ENCODE data around the gene NTRK3. TPM values are rescaled to one million over a fixed set of nuclear protein-coding genes. Genes with fewer than 3 reads are reported as not detected.
"Not testable (repeated sequence)": the region's sequence is repeated elsewhere in the genome, so short reads cannot be mapped to it uniquely, and the experiment has no call there.

Gene NTRK3
- total RNA-seq, 1 donor from 2014 or later = under 0.01 TPM

DNA sequence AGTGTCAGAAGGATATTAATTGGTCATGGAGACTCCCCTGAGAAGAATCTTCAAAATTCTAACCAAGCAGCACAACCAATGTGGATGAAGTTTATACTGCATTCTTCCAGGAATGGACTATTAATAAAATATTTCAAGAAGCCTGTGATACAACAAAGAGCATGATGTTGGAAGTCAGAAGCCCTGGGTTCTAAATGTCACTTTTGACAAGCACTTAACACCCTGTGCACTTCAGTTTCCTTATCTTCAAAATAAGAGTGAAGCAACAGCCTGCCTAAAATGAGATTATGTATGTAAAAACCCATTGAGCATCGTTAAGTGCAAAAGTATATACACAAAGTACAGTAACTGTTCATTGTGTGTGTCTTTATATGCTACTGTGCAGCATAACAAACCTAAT is 369.4 kb downstream of the NTRK3 start:
- no peak for DNase-seq (ENCODE audit: low read depth)

DNA sequence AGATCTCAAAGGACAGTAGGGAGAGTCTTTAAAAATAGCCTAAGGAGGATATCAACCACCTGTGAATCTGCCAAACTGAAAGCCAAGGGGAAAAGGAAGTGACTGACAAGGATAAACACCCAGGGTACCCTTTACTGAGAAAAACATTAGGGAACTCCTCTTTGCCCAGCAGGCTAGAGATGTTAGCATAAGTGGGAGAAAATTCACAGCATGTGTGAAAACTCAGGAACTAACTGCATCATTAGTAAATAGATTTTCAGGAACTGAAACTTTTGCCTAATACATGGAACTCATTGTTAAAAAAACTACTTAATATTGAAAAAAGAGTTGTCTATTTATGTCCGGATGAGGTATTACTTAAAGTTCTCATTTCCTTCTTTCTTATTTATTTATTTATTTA is 375.5 kb downstream of the NTRK3 start:
- no peak for DNase-seq (ENCODE audit: low read depth)

DNA sequence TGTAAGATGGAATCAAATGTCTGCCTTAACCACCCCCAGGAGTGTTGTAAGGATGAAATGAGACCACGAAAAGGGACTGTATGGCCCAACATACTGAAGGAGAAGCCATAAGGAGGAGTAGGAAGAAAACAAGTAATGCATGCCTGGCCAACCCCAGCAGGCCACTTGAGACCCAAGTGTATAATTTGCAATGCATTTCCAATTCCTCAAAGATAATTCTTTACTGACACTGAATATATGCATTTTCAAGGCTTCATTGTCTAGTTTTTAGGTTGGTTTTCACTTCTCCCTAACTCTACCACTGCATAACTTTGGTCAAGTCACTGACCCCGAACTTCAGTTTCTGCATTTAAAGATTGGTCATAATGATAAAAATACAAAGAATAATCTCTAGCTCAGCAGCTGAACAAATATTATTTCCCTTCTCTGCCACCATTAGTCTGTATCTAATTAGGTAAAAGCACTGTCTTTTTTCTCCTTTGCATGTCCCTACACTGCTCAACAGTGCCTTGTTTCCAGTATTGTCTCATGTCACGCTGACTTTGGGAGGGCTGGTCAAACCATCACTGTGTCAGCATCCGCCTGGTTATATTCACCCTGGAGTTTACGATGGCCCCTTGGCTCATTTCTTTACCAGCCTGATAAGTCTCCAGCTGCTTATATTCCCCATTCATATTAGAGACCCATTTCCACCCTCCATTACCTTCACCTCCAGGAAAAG is 378.6 kb downstream of the NTRK3 start:
- DNase-seq (ENCODE audit: low read depth) = no peak

DNA sequence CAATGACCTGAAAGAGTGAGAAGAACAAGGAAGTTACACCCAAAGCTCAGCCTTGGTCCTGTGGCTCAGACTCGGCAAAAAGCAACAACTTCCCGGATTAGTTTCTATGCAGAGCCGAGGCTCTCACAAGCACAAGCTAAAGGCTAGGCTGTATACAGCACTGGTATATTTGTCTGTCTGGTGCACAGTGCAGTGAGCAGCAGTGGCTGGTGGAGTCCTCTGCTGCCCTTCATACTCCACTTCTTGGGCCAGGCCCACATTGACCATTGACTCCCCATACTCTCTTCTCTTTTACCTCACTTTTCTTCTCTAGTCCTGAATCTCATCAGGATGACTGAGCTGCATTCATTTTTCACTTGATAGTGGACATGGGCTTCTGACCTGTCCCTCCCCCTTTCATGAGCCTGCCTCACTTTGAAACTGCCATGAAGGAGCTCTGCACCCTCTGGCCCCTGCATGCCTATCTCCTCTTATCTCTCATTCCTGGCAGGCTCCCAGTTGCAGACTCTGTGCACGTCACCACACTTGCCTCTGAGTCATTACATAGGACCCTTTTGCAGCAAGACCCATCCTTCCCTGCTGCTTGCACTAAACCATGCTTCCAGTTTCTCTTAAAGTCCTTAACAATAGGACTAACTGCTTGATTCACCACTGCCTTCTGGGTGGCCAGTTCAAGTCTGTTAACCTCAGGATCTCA is 379.3 kb downstream of the NTRK3 start:
- DNase-seq (ENCODE audit: low read depth) = no peak

DNA sequence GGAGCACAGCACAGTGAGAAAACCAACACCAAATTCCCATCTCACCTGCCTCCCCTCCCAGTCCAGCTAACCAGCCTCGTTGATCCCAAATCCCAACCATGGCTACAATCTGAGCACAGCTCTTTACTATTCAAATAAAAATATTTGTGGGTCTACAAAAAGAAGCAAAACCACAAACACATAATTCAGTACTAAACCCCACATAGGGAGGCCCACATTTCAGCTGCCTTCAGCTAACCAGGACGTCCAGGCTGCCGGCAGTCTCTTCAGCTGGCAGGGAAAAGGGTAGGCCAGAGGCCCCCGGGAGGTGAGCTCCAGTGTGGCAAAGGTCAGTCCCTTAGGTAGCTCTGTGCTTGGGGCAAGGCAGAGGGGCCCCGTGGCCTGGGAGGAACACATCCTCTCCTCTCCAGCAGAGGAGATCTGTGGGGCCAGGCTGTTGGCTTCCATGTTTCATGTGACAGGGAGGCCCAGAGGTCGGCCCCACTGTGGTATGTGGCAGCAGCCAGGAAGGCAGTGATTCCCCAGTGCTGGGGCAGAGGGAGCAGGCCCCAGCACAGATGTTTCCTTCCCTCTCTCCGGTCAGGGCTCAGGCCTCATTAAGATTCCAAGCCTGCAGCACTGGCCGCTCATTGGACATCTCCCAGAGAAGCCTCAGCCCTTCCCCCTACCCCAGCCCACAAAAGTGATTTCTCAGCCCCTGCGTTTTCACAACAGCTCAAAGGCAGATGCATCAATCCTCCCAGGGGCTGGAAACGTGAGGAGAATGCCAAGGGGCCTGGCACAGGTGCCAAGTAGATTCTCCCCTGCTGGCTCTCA is 381.4 kb downstream of the NTRK3 start:
- DNase-seq (ENCODE audit: low read depth) = peak; percentile 8

DNA sequence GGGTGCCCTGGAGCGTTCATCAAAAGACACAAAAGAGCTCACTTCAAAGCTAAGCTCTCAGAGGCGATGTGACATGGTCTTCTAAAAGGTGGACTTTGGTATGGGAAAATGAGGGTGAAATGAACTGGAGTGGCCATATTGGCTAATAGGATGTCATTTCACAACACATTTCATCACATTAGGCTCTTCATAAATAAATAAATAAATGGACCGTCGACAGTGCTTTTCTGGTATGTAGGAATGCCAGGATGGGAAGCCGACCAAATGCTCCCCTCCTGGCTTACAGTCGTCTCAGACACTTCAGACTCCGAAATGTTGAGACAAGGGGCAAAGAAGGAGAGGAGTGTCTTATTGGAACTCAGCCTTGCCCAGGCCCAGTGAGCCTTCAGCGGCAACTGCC is 383.0 kb downstream of the NTRK3 start:
- DNase-seq (ENCODE audit: low read depth) = no peak

DNA sequence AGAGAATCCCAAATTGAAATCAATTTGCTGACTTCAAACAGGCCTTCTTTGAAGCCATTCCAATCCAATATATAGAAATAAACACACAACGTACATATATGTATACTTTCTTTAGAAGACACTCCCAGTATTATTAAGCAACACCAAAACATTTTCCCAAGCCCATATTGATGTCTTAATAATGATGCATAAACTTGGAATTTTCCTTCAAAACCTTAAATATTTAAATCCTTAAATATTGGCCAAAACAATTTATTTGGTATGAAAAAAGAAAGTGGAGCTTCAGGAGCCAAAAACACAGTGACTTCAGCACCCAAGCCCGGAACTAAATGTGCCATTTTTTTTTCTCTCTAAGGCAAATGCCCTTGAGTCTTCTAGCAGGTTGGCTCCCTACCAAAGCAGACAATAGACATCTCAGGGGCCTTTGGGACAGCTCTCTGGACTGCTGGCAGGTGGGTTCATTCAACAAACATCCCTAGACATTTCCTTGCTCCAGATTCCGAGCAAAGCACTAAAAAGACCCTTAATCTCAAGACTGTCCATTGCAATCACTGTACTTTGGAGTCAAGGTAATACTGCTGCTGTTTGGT is 384.7 kb downstream of the NTRK3 start:
- no peak for DNase-seq (ENCODE audit: low read depth)

DNA sequence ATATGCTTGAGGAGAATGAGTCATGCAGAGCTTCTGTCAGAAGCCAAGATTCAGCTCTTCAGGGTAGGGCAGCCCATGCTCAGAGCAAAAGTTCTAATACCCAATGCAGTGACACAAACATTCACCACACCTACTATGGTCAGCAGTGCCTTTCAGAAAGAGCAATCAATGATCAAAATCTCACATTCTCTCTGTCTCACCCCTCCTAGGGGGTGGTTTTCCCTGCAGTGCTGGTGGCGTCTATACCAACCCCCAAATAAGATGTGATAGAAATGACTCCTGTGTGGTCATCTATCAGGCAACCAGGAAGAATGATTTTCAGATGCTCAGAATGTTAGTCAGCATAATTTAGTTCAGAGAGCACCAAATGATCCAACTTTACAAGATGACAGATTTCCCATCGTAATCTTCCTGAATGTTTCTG is 385.3 kb downstream of the NTRK3 start:
- DNase-seq (ENCODE audit: low read depth) = no peak

DNA sequence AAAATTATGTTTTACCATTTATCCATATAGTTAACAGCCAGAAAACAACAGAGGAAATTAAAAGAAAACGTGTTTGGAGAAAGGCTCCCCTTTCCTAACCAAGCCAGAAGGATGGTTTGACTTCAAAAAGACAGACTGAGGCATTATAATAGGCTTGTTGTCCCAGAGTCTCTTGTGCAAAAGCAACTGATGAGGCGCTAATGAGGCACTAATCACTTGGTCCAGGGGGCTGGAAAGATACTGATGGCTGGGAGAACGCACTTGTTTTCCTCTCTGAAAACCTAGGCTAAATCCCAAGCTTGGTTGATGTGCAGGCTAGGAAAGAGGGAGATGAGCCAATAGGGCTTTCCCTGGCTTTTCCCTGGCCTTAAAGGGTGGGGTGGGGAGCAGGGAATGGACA is 389.6 kb downstream of the NTRK3 start:
- DNase-seq (ENCODE audit: low read depth) = no peak

DNA sequence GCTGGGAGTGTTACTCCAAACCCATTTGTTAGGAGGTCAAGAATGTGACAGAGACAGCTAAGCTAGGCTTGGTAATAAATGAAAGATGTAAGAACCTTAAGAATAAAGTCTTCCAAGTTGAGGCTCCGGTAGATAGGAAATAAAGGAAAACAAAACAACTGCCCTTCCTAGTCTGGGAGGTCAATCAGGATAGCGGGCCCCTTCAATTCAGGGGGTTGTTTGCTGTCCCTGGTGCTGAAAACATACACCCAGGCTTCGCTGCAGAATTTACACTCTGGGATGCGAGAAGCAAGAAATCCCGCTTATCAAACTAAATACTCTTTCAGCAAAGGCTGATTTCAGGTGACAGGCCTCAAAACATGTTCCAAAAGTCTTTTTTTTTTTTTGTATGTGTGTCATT is 393.4 kb downstream of the NTRK3 start:
- no peak for DNase-seq (ENCODE audit: low read depth)

DNA sequence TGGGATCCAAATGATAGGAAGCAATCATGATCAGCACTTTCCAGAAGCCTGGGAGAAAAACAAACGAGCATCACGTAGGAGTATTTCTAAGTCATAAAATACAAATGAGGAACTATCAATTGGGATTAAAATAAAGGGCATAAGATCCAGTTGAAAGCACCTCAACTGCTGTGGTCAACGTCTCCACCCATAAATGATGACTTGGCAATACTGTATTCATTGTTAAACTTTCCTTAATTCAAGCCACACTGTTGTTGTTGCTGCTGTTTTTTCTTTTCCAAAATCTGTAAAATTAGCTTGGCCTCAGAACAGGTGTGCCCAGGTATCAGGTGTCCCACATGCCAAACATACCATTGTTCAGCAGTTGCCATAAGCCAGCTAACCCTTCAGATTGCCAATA is 395.8 kb downstream of the NTRK3 start:
- no peak for DNase-seq (ENCODE audit: low read depth)

DNA sequence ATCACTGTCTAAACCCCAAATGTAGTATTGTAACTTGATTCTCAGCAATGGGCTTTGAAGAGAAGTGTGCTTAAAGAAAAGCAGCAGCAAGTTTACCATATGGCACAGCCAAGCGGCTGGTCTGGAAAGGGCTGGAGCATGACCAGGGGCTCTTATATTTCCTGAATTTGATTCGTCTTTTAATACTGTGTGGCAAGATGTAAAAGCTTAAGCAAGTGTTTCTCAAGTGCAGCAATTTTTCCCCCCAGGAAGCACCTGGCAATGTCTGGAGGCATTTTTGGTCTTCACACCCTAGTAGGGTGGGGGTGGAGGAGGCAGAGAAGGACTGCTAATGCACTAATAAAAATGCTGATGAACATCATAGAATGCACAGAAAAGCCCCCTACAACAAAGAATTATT is 397.9 kb downstream of the NTRK3 start:
- no peak for DNase-seq (ENCODE audit: low read depth)

DNA sequence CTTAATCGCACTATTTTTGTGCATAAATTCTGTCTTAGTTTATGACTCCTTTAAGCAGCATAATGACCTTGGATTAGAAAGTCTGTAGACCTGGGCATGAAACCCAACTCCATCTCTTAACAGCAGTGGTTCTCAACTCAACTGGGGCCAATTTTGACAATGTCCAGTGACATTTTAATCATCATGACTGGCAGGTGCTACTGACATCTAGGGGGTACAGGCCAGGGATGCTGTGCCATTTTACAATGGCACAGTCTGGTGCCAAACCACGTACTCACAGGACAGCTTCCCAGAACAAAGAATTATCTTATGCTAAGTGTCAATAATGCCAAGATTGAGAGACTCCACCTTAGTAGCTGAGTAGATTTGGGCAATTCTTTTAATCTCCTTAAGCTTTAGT is 405.0 kb downstream of the NTRK3 start:
- DNase-seq (ENCODE audit: low read depth) = no peak

DNA sequence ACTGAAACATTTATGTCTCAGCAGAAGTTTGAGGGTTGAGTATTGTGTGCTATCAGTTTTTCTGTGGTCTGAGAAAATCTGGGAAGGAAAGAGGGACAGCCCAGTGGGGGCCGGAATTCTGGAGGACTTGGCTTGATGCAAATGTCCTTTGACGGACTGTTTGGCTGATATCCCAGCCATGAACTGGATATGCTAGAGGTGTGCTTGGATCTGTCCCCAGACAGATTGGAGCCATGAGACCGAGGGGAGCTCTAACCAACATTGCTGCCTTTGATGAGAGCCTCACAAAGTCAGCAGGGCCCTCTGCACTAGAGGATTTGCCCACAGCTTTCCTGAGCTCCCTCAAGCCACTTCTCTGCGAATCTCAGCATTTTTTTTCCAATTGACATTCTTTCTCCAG is 405.6 kb downstream of the NTRK3 start:
- DNase-seq (ENCODE audit: low read depth) = no peak

DNA sequence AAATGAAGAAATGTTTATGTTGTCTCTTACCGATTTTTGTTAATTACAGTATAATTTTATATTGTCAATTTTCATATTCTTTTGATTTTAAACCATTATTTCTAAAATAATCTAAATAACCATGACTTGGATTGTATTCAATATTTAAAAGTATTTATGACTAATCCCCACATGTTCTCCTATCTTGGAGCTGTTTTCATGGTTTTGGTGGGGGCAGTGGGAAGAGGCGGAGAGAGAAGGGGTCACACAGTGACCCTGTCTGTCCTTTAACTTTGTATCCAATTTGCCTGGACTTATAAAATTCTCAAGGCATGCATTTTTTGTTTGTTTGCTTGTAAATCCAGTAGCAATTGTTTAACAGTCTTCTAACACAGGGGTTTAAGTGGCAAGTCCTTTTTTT is 407.4 kb downstream of the NTRK3 start:
- no peak for DNase-seq (ENCODE audit: low read depth)

DNA sequence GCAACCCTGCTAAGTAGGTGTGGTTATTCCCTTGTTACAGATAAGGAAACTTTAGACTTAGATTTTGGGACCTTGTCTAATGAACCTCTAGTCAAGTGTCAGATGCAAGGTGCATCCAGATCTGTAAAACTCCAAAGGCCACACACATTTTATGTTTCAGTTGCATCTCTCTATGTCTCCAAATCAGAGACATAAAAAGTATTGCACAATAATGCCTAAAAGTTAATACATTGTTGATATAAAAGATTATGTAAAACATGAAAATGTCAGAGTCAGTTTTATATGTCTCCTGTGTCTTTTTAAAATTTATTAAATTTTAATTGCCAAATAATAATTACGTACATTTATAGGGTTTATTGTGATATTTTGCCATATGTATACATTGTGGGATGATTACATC is 408.5 kb downstream of the NTRK3 start:
- no peak for DNase-seq (ENCODE audit: low read depth)

DNA sequence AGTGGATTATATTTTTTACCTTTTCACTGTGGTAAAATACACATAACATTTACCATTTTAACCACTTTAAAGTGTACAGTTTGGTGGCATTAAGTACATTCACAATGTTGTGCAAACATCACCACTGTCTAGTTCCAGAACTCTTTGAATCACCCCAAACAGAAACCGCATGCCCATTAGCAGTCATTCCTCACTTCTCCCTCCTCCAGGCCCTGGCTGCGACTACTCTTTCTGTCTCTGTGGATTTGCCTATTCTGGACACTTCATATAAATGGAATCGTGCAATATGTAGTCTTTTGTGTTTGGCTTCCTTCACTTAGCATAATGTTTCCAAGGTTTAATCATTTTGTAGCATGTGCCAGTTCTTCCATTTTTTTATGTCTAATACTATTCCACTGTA is 409.8 kb downstream of the NTRK3 start:
- DNase-seq (ENCODE audit: low read depth) = no peak

DNA sequence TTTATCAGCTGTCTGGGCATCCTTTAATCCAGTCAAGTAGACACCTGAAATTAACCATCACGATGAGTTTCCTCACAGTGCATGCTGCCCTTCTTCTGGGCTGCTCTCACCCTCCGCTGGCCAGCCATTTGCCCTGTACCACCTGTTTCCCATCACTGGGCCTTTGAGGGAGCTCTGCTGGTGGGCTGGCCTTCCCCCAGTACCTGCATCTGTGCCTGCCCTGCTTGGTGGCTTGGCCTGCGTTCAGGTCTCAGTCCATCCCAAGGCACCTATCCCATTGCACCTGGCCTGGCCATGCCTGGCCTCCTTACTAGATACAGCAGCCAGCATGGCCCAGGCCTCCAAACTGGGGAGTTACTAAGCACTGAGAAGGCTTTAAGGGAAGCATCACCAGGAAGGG is 413.2 kb downstream of the NTRK3 start:
- DNase-seq (ENCODE audit: low read depth) = no peak

DNA sequence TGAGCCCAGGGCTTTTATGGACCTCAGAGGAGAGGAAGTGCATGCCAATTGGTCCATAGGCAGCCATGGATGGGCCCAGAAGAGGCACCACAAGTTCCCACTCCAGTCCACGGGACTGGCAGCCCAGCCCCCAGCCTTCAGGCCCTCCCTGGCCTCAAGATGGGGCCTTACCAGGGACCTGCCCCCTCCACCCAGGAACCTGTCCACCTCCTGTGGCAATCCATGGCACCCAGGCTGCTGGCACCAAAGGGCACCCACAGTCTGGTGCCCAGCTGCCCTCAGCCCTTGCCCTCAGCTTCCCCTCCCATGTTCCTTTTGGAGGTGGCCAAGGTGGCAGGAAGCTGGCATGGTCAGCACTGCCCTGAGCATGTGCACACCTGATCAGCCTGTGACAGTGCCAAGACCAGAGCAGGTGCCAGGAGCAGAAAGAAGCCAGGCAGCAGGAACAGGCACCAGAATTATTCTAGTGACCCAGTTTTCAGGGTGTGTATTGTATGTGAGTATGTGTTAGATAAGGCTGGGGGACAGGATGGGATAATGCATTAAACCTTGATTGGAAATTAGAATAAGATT is 415.0 kb downstream of the NTRK3 start:
- DNase-seq (ENCODE audit: low read depth) = no peak

DNA sequence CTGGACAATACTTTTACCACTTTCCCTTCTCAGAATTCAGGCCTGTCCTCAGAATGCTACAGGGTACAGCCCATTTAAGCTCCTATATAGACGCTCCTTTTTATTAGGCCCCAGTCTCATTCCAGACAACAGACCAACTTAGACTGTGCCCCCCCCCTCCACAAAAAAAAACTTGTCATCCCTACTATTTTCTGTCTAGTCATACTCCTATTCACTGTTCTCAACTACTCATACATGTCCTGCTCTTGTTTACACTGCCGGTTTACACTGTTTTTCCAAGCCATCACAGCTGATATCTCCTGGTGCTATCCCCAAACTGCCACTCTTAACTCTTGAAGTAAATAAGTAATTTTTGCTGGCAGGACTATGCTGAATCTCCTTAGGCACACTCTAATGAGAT is 420.7 kb downstream of the NTRK3 start:
- not testable (repeated sequence) for DNase-seq (ENCODE audit: low read depth)

DNA sequence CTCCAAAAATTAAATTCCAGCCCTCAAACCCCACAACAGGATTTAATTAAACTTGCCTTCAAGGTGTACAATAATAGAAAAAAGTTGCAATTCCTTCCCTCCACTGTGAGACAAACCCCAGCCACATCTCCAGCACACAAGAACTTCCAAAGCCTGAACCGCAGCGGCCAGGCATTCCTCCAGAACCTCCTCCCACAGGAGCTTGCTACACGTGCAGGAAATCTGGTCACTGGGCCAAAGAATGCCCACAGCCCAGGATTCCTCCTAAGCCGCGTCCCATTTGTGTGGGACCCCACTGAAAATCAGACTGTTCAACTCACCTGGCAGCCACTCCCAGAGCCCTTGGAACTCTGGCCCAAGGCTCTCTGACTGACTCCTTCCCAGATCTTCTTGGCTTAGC is 423.2 kb downstream of the NTRK3 start:
- DNase-seq (ENCODE audit: low read depth) = not testable (repeated sequence)
